Hematopoietic multipotent progenitor cell treated with erythropoietin and hydrocortisone succinate and interleukin-3 and kit ligand, for 4 days (in vitro differentiated cells): Measurements from ENCODE around the gene MAP4K3.

Experiments used
- DNase-seq: peaks from one replicate; pipeline ENCODE4 v3.0.0-alpha.2; 2015

MAP4K3 gene

DNA sequence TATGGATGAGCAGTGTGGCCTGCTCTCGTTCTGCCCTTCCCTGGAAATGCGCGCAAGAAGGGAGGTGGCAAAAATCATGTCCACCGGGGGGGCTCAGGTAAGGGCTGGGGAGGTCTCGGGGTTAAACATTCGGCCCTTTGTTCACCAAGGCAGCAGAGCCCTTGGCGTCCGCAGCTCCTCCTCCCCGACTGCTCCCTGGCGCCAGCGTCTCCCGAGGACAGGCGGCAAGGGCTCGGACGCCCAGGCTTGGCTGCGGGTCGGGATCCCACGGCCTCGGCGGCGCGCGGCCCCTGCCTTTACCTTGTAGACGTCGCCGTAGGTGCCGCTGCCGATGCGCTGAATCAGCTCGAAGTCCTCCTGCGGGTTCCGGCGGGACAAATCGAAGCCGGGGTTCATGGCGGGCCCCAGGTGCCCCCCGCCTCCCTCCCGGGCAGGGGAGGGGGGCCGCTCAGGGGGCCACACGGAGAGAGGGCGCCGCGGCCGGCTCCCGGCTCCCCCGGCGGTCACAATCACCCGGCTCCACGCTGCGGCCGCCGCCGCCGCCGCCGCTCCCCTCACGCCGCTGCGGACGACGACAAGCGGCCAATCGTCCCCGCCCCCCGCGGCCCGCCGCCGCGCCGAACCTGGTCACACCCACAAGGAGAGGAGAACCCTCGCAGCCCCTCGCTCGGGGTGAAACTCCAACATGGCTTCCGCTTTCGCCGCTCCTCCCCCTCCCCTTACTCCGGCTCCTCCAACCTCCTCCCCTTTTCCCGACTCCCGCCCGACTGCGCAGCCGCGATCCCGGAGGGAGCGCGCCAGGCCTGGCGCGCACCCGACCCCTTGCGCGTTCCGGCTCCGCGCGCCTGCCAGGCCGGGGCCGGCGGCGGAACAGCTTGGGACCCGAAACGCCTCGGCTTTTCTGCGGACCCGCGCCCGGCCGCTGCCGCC, at the start of gene MAP4K3:
Gene MAP4K3 (minus strand): TSS at position 694 of the 930 bp plus-strand sequence. CDS start 298 bp downstream, at position 396.
- peak; percentile 98 for DNase-seq

DNA sequence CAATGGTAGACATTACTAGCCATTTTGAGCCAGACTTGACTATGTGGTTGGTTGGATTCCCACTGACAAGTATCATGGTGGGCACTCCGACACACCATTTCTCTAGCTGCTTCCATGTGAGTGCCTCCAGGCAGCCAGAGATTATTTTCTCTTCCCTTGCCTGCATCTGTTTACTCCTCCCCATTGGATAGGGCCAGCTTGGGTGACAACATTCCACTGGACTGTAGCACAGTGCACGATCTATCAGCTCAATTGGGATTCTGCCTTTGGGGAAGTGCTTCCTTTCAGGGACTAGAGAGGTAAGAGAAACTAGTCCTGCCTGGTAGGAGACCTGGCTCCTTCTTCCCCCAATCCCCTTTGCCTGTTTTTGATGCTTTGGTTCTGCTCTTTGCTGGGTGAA, 49.0 kb upstream of the MAP4K3 start:
- no peak for DNase-seq

DNA sequence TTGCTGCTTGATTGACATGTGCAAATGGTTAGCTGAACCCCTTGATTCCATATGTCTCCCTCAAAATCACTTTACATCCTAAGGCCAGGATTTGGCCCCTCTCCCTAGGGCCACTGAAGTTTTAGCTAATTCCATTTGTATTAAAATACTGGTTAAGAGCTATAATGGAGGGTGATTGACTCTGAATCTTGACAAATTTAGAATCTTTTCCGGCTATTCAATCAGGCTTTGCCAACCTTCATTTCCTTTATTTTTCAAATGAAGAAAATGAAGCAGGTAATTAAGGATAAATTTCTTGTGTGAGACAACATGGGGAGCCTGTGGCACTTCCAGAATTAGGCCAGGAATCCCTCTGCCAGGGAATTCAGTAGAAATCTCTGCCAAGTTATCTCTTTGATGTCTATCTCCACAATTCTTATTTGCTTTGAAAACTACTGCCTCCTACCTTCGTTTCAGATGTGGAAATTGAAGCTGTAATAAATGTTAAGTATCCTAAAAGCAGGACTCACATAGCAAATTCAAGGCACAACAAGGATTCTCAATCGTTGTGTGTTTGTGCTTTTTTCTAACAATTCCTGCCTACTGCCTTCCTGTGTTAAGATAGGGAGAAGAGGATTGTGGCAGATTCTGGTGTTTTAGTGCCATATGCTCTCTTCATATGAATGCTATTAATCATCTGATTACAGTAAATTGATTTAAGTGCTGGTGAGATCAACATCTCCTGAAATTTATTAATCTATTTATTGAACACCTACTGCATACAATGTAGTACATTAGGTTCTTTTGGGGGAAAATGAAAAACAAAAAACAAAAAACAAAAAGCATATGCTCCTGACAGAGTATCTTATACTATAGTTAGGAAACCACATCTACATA, 47.8 kb upstream of the MAP4K3 start:
- no peak for DNase-seq

DNA sequence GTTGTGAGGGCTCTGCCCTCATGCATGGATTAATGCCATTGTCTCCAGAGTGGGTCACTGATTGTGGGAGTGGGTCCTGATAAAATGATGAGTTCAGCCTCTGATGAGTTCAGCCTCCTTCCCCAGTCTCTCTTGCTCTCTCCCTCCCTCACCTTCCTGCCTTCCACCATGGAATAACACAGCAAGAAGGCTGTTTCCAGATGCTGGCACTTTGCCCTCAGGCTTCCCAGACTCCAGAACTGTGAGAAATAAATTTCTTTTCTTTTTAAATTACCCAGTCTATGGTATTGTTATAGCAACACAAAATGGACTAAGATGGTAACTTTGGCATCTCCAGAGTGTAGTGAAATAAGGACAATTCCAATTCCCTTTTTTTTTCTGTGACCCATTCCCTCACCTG, 47.1 kb upstream of the MAP4K3 start:
- DNase-seq: no peak

DNA sequence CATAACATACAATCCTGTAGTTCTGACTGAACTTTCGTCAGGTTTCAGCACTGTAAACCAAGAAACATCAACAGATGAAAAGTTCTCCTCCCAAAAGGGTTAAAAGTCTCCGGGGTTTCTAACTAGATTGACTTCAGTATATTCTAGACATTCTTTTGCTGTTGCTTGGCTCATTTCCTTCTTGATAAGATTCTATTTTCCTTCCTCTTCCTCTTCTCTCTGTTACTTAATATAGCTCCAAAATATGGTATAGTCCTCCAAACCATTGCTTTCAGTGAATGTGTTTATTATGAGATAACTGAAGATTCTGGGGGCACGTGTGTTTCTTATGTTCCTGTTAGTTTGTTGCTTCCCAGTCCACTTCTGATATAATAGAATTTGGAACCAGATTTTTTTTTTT, 46.4 kb upstream of the MAP4K3 start:
- peak; percentile 62 for DNase-seq

DNA sequence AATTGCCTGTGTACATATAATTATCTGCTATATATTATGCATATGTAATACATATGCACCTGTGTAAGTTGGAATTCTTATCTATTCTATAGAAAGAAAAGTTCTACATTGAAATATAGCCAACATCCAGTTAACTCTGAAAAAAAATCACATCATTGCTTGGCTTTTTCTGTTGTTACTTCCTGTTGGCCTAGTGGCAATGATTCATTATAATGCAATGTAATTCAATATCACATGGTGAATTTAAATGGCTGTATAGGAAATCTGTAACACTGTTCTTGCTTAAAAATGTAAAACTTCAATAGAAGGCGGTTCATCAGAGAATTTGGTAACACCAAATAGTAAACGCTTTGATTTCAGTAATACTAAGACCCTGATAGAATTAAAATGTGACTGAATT, 44.5 kb upstream of the MAP4K3 start:
- DNase-seq: no peak

DNA sequence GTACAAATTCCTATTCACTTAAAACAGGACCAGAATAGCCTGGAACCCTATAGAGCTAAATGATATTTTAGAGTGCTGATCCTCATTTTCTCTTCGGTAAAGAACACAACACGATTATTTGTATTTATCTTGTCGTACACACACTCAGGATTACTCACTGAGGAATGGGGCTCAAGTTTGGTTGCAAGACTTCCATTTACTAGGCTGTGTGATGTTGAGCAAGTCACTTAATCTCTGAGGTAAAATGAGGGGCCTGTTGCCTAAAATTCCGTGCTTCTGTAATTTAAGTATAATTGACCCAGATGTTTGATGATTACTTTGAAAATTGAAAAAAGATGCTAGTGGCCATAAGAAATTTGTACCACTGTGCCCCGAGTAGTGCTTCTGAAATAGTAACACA, 42.6 kb upstream of the MAP4K3 start:
- no peak for DNase-seq

DNA sequence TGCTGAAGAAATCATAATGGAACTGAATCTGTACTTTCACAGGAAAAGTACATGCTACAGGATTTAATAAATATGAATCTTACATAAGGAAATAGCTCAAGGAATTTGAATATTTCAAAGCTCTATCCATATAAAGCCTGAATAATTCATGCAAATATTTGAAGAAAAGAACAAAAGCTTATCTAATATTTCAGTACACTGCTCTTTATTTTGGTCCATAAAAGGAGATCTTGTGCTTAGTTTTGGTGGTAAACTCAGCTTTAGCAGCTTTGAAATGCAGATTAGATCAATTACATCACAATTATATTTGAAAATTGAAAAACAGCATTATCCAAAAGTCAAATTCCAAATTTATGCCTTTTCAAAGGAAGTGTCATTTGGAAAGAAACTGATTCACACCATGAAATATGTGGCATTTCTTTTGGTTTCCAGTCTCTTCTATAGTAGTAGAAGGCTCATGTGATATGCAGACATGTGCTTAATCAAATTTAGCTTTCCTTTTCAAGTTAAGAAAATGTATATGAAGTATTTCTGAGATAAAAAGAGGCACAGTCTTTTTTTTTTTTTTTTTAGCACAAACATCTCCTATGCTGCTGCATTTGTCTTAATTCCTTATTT, 42.1 kb upstream of the MAP4K3 start:
- no peak for DNase-seq

DNA sequence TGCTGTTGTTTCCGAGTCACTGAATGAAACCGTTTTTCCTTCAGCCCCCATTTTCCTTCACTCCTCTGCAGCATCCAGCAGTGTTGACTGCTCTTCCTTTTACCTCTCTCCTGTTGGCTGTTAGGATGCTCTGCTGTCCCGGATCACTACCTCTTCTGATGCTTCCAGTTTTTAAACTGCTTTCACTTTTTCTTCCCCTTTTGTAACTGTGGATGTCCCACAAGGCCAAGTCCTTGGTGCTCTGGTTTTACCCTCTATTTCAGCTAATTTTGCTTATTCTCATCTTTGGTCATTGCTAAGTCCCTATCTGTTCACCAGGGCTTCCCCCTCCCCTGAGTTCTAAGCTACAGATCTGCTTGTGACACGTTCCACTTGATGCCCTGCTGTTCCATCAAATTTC, 39.4 kb upstream of the MAP4K3 start:
- DNase-seq: no peak

DNA sequence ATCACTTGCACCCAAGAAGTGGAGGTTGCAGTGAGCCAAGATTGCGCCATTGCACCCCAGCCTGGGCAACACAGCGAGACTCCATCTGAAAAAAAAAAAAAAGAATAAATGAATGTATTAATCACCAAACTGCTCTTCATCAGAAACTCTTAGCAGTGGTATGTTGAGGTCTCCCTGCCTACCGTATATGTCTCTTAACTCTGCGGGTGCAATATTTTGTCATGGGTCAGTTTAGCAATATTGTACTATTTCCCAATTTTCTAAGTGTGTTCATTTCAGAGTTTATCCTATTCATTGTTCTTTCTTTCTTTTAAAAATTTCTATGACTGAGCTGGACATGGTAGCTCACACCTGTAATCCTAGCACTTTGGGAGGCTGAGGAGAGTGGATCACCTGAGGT, 37.9 kb upstream of the MAP4K3 start:
- no peak for DNase-seq

DNA sequence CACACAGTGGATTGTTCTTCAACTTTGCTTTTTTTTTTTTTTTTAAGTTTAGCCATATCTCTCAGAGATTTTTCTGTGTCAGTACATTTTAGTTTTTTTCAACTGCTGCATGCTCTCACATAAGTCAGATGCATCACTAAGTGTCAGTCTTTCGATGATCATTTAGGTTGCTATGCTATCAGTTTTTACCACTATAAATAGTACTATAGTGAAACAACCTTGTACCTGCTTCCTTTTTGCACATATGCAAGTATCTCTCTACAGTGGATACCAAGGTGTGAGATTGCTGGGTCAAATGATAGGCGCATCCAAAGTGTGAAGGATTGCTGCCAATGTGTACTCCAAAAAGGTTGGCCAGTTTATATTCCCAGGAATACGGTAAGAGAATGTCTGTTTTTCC, 33.5 kb upstream of the MAP4K3 start:
- no peak for DNase-seq

DNA sequence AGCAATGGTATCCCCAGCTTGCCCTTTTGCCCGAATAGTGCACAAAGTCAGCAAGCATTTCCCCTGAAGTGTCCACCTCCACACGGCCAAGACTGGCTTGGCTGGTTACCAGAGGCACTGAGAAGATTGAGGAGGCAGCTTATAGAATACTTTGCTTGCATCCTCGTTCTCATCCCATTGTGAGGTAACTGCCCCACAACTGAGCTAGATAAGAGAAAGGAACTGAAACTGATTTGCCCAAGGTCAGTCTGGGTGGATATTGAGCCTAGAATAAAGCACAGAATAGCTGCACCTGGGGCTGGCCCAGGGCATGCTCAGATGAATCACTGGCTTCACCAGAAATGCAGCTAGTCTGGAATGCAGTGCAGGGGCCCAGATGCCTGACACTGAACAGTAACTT, 32.7 kb upstream of the MAP4K3 start:
- no peak for DNase-seq

DNA sequence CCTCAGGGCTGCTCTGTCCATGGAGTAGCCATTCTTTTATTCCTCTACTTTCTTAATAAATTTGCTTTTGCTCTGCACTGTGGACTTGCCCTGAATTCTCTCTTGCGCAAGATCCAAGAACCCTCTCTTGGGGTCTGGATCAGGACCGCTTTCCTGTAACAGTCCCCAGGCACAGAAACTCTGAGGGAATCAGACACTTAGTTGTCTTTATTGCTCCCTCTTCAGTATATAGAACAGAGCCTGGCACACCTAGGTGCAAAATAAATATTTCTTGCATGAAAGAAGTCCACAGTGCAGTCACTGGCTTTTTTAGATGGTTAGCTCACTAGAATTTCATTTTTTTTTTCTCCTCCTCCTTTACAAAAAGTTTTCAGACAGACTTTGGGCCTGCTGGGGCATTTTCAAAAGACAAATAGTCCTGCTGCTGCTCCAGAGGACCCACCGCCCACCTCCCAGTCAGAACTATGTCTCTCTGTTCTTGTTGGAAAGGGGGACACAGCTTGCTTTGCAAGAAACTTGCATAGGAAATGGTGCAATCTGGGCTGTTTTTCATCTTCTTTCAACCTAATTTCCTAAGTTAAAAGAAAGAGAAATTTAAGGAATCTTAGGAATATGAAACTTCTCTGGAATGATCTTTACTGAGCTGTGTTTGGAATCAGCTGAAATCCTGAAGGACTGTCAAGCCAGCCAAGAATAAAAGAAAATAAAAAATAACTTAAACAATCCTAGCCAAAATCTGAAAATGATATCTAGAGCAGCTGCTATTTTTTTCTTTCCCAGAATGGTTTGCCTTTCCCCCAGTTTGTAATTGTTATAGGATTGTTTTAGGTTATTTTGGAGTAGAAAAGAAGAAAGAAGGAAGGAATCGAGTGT, 31.7 kb upstream of the MAP4K3 start:
- DNase-seq: no peak

DNA sequence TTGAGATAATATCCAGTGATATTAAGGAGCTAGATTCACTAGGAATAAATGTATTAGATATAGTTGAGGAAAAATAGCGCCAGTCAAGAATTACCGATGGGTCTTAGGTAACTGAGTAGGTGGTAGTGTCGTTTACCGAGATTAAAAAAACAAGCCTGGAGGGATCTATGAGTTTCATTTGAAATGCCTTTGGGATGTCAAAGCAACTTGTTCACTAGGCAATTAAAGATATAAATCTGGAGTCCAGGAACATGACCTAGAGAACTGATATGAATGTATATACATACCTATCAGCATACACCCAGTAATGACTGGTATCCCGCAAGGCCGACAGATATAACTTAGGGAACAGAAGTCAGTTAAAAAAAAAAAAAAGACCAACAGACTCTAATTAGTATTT, 29.2 kb upstream of the MAP4K3 start:
- no peak for DNase-seq

DNA sequence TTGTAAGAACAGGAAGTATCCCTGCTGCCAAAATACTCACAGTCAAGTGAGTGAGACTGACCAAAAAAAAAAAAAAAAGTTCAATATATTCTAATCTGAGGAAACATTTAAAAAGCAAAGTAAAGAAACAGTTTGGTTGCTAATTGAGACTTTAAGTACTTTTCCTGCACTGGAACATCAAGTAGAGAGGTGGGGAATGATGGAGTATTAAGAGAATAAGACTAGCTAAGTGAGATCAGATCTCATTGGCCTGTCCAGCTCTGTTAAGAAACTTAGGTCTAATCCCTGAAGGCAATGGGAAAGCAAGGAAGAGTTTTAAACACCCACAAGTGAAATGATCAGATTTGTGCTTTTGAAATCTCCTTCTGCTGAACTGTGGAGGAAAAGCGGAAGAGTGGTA, 27.8 kb upstream of the MAP4K3 start:
- no peak for DNase-seq

DNA sequence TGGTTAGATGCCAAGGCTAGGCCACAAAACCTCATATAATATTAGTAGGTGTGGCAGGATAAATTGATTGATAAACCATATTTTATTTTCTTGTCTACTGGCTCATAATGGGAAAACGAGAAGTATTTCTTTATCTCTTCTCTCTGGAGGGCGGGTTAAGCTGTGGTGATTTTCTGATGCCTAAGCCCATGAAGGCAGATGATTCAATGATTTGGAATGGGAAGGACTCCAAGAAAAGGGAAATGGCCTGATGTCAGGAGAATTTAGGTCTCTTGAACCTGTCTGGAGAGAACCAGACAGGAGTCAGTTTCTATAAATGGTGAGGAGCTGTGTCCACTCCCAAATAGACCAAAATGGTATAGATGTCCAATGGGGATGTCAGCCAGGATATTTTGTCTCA, 18.7 kb upstream of the MAP4K3 start:
- no peak for DNase-seq

DNA sequence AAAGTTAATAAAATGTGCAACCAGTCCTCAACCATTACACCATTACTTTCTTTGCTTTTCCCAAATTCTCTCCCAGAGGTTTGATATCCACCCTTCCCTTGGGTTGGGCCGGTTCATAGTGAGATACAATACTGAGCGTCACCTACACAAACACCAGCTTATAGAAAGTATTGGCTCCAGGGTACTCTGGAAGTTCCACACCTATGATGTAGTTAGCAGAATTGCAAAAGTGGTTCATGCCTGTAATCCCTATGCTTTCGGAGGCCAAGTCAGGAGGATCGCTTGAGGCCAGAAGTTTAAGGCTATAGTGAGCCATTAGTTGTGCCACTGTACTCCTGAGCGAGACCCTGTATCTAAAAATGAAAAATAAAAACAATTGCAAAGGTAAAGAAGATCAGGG, 15.3 kb upstream of the MAP4K3 start:
- no peak for DNase-seq

DNA sequence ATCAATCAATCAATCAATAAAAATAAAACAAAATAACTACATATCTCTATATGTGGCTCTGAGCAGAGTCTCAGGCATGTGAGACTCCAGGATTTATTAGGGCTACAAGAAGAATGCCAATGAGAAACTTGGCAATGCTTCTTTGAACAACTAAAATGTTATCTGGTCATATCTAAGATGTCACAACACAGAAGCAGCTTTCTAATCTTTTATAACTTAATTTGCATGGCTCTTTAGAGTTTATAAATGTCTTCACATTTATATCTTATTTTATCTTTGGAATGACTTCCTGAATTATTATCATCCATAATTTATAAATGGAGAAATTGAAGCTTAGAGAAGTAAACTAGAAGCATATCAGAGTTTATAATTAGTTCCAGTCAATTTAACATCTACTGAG, 14.9 kb upstream of the MAP4K3 start:
- DNase-seq: no peak

DNA sequence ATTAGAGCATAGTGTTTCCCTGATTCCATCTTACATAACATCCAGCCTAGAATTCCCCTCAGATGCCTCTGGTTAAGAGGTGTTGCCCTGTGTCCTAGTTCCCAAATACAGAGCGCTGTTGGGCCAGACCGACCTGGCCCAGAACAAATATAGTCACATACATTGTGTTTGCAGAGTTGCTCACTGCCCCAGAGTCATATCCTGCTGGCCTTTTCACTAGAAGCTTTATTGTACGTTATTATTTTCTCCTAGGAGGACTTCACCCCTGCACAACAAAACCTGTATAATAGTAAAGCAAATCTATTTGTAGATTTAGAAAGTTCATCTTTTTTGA, 11.1 kb upstream of the MAP4K3 start:
- DNase-seq: no peak

DNA sequence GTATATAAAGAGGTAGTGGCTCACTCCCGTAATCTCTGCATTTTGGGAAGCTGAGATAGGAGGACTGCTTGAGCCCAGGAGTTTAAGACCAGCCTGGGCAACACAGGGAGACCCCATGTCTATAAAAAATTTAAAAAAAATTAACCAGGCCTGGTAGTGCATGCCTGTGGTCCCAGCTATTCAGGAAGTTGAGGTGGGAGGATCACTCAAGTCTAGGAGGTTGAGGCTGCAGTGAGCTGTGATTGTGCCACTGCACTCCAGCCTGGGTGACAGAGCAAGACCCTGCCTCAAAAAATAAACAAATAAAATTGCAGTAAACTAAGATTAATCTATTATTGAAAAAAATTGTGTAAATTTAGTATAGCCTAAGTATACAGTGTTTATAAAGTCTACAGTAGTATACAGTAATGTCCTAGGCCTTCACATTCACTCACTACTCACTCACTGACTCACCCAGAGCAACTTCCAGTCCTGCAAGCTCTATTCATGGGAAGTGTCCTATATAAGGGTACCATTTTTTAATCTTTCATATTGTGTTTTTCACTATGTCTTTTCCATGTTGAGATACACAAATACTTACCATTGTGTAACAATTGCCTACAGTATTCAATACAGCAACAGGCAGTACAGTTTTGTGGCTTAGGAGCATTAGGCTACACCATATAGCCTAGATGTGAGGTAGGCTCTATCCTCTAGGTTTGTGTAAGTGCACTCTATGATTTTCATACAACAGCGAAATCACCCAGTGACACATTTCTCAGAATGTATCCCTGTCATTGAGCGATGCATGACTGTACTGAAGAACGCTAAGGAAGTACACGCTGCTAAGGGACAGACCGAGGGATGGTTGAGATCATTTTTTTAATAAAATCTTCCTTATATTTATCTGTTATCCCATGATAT, 10.4 kb upstream of the MAP4K3 start:
- no peak for DNase-seq

DNA sequence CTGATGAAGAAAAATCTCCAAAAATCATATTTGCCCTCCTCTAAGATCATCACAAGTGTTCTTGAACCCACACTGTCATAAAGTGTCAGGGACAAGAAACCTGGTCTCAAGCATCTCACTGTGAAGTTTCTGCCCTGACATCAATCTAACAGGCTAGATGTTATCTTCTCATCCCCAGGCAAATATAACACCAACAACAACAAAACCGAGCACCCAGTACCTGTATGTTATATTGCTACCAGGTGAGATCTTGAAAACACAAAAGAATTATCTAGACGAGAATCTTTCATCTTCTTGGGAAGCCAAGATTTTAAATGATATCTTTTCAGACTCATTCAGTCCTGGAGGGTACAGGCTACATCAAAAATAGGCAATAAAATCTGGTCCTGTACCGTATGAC, 8.8 kb upstream of the MAP4K3 start:
- no peak for DNase-seq

DNA sequence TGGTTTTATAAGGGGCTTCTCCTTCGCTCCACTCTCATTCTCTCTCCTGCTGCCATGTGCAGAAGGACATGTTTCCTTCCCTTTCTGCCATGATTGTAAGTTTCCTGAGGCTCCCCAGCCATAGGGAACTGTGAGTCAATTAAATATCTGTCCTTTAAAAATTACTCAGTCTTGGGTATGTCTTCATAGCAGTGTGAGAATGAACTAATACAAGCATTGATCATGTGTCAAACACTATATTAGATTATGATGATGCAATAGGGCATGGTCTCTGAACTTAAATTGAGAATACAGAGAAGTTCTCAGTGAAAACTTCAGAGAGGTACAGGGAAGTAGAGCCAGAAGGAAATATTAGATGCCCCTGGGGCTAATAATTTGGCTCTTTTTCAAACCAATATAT, 5.9 kb upstream of the MAP4K3 start:
- DNase-seq: no peak
